Fibroblast of mammary gland (primary cell): ENCODE measurements around the gene PTDSS2.

ENCODE experiments used
- DNase-seq: peaks from one replicate; pipeline ENCODE4 v3.0.0-alpha.2; 2010; ENCODE audit warnings: low read depth
- H3K4me3 ChIP-seq: 2 replicates; pipeline ENCODE4 v1.5.1; 2011; ENCODE audit warnings: low read depth, mild to moderate bottlenecking, low read length, moderate library complexity; ENCODE audit not compliant: control insufficient read depth
- TF ChIP-seq, protein P1 (sequence below): conservative IDR thresholded peaks from 2 replicates; pipeline ENCODE4 v1.5.1; 2011; ENCODE audit warnings: low read depth, low read length, inconsistent platforms; ENCODE audit not compliant: control insufficient read depth, insufficient read depth

PTDSS2 gene

DNA sequence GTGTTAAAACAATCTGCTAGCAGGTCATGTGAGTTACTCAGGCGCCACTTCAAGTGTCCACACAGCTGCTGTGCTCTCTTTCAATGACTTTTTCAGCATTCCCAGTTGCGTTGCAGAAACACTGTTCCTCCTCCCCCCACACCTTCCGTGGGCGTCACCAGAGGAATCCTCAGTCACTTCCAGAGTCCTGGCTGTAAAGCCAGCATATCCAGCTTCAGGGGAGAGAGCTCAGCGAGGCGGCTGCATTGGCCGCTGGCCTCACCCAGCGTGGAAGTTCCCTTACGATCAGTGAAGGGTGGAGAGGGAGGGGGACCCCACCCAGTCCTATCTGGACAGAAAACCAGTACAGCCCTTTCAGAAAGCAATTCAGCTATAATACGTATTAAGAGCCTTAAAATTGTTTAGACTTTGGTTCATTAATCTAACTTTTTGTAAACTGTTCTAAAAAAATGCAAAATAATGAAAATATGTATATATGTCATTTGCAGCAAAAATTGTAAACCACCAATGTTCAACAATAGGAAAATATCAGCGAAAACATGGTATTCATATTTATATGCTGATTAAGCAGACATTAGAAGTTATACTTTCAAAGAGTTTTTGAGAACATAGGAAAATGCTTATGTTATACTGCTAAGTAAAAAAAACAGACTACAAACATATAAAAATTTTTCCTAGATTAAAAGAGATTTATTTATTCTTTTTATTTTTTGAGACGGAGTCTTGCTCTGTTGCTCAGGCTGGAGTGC is 5.5 kb upstream of the PTDSS2 start:
- peak; percentile 33 for DNase-seq
- no peak overlapping the region for H3K4me3 ChIP-seq
- TF ChIP-seq, protein P1, sequence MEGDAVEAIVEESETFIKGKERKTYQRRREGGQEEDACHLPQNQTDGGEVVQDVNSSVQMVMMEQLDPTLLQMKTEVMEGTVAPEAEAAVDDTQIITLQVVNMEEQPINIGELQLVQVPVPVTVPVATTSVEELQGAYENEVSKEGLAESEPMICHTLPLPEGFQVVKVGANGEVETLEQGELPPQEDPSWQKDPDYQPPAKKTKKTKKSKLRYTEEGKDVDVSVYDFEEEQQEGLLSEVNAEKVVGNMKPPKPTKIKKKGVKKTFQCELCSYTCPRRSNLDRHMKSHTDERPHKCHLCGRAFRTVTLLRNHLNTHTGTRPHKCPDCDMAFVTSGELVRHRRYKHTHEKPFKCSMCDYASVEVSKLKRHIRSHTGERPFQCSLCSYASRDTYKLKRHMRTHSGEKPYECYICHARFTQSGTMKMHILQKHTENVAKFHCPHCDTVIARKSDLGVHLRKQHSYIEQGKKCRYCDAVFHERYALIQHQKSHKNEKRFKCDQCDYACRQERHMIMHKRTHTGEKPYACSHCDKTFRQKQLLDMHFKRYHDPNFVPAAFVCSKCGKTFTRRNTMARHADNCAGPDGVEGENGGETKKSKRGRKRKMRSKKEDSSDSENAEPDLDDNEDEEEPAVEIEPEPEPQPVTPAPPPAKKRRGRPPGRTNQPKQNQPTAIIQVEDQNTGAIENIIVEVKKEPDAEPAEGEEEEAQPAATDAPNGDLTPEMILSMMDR, result no peak

DNA sequence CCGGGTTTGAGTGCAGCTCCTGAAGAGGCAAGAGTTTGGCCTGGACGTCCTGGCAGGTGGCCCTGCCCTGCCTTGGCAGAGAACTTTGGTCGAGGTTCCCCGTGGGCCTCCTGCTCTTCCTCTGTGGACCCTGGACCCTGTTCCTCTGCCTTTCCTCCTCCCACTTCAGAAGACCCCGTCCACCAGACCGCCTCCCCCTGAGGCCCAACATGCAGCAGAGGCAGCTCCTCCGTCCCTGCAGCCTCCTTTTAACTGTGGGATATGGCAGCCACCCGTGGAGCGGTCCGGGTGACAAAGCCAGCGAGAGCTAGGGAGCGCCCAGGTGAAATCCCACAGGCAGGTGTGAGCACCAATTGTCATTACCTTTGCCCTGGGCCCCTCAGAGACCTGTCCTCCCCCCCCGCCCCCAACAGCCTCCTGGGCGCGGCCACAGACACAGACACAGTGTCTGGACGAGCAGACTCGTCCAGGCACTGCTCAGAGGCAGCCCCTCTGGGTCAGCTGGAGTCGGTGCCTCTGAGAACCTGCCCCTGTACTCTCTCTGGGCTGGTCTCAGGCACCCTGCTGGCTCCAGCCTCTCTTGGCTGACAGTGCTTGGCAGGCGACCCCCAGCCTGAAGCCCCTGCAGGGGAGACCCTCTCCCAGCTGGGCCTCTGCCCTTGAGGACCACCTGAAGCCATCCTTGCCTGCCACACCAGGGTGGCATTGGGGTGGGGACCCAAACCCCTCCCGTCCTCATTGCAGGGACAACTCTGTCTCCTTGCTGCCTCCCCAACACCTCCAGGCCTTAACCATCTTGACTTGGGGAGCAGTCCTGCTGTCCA is 4.1 kb upstream of the PTDSS2 start:
- H3K4me3 ChIP-seq, result no peak overlapping the region
- TF ChIP-seq, protein P1, result no peak
- no peak for DNase-seq

DNA sequence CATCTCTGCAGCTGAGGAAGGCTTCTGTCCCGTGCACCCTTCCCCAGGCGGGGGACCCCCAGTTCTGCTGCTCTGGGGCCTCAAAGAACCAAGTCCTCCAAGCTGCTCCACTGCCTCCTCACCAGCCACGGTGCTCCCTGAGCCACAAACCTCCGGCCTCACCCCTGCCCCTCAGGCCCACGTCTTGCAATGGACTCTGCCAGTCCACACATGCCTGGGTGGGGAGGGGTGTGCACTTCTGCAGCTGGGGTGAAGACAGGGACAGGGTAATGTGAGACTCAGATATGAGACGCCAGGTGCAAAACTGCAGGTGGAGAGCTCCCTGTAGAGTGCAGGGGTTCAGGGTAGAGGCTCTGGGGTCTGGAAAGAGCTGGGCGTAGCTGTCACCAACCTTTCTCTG is 3.2 kb upstream of the PTDSS2 start:
- no peak for DNase-seq
- no peak overlapping the region for H3K4me3 ChIP-seq
- TF ChIP-seq, protein P1, result no peak

DNA sequence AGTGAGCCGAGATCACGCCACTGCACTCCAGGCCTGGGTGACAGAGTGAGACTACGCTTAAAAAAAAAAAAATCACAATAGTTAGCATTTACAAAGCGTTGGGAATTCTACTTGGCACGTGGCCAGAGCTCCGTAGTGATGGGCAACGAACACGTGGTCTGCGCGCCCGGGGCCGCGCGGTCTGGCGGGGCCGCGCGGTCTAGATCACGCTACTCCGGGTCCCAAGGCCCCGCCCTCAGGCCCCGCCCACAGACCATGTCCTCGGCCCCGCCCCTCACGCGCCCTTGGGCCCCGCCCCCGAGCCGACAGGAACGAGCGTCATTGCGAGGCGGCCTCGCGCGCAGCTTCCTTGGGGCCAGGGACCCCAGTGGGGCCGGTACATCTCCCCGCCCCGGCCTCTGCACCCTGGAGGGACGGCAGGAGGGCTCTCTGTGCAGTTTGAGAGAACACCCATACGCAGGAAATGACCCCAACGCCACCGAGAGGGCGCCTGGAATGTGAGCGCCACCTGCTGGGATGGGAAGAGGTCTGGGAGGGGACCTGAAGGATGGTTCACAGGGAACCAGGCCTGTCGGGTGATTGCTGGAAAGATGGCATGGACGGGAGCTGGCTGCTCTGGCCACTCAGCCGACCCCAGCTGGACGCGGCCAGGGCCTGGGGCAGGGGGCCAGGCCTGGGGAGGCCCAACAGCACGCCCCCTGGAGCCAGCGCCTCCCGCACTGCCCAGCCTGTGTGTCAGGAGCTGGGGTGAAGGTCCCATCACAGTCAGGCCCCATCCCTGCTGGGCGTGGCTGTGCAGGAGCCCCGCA is 2.0 kb upstream of the PTDSS2 start:
- peak overlapping the region; percentile 71 for H3K4me3 ChIP-seq
- peak; percentile 90 for DNase-seq
- TF ChIP-seq, protein P1, result peak; percentile 78

DNA sequence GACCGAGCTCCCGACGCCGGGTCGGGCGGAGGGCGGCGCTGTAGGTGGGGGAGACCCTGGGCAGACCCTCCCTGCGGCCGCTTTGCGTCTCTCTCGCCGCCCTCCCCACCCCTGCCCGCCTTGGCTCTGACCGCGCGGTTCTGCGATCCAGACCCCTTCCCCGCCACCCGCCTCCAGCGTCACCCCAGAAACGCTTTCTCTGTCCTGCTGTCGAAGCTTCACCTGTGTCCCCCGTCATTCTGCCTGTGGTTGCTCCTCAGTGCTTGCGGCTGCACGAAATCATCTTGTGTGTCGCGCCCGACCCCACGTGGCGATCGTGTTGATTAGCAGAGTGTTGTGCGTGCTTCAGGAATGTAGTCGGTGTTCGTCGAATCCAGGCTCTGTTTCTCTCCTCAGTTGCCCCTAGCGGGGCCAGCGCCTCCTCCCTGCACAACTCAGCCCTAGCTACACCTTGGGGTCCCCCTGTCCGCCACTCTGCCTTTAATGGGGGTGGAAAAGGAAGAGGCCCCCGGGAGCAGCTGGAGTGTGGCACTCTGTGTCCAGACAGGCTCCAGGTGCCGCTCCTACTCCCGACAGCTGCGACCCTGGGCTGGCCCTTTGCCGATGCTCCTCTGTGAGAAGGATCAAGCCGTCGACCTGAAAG is 851 bp downstream of the PTDSS2 start:
- DNase-seq, result peak; percentile 56
- peak overlapping the region; percentile 72 for H3K4me3 ChIP-seq
- TF ChIP-seq, protein P1, result peak; percentile 8

DNA sequence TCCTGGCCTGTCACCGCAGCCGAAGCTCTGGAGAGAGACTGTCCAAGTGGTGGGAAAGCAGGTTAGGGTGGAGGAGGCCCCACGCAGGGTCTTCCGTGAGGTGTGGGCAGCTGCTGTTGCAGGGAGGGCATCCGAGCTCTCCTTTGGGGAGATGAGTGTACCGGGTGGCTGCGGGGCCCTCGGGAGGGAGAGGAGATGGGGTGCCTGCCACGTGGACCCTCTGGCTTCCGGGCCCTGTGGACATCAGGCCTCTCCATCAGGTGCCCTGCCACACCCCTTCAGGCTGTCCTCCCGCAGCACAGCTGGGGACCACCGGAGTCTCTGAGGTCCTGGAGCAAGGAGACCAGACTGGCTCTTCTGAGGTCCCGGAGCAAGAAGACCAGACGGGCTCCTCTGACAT is 1.7 kb downstream of the PTDSS2 start:
- H3K4me3 ChIP-seq, result peak overlapping the region; percentile 72
- TF ChIP-seq, protein P1, result no peak
- no peak for DNase-seq
